Measurements from ENCODE around the gene MUC21.
"Not testable (repeated sequence)": the region's sequence is repeated elsewhere in the genome, so short reads cannot be mapped to it uniquely, and the experiment has no call there.

The MUC21 gene

GRCh38 chr6:30970946-30971345, 12.6 kb upstream of the MUC21 start:
- DNase-seq, result no peak

DNA sequence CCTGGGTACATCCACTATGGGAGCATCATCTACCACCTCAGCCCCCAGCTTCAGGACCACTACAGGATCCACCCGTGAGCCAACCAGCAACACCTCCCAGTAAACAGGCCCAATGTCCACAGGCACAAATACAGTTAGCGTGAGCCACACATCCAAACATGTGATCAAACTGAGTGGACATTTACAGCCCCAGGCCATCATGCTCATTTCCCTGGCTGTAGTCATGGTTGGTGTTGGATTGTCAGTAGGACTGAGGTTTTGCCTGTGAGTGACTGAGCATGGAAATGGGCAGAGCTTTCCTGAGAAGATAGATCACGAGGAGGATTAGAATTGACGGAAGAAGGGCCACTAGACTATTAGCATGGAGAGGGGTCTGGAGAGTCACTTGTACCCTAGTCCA, 10.7 kb upstream of the MUC21 start:
- no peak for DNase-seq

- DNase-seq, result no peak
These were observed 8.8 kb upstream of the MUC21 start for GRCh38 chr6:30974490-30975252.

GRCh38 chr6:30979141-30979540, 4.4 kb upstream of the MUC21 start:
- no peak for DNase-seq

- DNase-seq, result no peak
These were observed 3.8 kb upstream of the MUC21 start for GRCh38 chr6:30979690-30980089.

- peak; percentile 71 for DNase-seq
These were observed 1.4 kb upstream of the MUC21 start for GRCh38 chr6:30981942-30982772.

DNA sequence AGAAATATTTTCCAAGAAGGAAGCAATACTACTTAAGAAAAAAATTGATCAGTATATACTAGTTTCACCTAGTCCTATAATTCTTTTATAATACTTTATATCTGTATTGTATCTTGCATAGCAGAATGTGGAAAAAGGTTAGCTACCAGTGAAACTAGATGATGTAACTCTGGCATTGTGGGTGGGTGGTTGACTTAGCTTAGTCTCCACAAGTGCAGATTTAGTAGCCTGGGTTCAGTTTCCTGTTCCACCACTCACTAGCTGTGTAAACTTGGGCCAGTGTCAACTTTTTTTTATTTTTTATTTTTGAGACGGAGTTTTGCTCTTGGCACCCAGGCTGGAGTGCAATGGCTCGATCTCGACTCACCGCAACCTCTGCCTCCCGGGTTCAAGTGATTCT, 2.0 kb downstream of the MUC21 start:
- no peak for DNase-seq

- DNase-seq, result no peak
These were observed 3.8 kb downstream of the MUC21 start for GRCh38 chr6:30987304-30987703.

DNA sequence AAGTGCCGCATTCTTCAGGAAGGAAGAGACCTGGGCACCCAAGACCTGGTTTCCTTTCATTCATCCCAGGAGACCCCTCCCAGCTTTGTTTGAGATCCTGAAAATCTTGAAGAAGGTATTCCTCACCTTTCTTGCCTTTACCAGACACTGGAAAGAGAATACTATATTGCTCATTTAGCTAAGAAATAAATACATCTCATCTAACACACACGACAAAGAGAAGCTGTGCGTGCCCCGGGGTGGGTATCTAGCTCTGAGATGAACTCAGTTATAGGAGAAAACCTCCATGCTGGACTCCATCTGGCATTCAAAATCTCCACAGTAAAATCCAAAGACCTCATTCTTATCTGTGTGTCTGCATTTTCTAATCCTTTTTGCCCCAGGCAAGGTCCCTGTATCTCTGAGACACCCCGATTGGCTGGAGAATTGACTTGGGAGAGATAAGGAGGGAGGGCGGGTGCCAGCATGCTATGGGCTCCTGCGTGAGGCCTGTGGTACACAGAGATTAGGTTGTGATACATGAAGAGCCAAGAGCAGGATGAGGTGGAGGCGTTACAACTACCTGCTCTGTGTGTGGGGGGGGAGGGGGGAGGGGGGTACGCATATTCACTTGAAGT, 4.8 kb downstream of the MUC21 start:
- no peak for DNase-seq

DNA sequence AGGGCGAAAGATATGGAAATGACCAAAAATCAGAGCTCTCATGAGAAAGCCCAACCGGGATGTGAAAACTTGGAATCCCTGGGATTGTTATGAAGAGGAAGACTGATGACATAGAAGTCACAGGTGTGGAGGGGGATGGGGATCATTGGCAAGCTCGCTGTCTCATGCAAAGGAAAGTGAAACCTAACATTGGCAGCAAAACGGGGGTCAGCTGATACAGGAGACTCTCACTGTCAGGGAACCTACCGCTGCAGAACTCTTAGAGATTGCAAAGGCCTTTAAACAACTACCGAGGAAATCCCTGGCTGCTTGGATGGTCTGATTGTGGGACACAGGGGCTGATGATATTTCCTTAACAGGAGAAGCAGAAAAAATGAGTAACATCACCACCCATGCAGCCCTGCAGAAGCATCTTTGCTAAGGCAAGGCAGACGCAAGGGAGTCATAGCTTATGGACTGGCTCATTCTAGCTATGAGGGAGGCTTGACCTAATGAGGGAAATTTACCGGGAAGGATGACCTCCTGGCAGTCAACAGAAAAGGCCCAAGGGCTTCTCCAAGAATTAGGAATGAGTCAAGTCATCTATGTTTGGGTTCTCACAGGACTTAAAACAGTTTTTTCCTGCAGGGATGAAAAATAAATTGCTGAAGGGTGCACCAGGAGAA, 7.0 kb downstream of the MUC21 start:
- peak; percentile 50 for DNase-seq

DNA sequence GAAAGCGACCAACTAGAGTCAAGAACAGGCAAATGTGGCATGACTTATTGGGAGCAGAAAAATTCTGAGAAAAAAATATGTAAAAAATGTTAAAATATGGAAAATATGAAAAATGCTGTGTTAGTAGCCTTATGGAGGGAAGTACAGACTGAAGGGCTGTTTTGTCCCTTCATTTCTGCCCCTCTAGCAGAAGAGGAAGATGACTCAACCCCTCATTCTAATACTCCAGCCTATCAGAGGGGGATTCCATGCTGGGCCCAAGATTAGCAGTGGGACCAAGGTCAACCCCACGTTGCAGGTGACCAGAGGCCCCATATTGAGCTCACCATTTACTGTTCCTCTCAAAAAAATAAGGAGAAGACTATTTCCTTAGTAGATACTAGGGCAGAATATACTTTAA, 8.4 kb downstream of the MUC21 start:
- DNase-seq, result no peak

DNA sequence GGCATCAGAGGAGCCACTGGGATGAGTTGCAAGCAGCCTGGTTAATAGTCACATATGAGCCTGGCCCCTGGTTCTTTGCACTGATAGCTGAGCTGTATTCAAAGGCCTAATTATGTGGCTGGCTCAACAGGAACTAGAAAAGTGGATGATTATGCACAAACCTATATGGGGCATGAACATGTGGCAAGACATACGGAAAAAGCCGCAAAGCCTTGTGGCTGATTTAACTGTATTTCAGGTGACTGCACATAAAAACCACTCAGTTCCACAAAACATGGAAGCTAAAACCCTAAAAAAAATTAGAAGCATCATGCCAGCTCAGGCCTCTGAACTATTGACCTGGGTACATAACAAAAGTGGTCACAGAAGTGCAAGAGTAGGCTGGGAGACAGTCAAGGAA, 13.8 kb downstream of the MUC21 start:
- no peak for DNase-seq

GRCh38 chr6:30998785-30999184, 15.3 kb downstream of the MUC21 start:
- no peak for DNase-seq

DNA sequence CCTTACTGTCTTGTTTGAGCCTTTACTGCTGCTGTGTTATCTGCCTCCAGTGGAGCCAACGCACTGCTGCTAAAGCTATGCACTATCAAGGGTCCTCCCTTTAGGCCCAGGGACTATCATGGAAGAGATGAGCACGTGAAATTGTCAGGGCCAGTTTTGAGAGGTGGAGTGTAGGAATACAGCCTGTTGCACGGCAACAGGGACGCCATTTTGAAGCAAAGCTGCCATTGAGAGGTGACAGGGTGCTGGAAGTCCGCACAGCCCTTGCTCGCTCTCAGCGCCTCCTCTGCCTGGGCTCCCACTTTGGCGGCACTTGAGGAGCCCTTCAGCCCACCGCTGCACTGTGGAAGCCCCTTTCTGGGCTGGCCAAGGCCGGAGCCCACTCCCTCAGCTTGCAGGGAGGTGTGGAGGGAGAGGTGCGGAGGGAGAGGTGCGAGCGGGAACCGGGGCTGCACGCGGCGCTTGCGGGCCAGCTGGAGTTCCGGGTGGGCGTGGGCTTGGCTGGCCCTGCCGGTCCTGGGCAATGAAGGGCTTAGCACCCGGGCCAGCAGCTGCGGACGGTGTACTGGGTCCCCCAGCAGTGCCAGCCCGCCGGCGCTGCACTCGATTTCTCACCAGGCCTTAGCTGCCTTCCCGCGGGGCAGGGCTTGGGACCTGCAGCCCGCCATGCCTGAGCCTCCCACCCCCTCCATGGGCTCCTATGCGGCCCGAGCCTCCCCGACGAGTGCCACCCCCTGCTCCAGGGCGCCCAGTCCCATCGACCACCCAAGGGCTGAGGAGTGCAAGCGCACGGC, 16.7 kb downstream of the MUC21 start:
- DNase-seq, result not testable (repeated sequence)

DNA sequence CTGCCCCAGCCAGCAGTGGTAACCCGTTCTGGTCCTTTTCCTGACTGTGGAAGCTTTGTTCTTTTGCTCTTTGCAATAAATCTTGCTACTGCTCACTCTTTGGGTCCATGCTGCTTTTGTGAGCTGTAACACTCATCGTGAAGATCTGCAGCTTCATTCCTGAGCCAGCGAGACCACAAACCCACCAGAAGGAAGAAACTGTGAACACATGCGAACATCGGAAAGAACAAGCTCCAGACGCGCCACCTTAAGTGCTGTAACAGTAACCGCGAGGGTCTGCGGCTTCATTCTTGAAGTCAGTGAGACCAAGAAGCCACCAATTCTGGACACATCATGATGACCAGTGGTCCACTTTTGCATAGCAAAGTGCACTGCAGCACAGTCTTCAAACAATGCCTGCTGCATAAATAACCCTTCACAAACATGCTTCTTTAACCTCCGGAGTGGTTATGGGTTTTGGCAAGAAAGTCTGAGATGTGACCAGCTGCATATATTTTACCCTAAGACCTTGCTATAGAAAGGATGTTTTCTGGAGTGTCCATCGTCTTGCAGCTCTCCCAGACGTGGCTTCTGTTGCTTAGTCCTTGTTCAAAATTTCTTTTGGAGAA, 17.9 kb downstream of the MUC21 start:
- DNase-seq, result no peak

DNA sequence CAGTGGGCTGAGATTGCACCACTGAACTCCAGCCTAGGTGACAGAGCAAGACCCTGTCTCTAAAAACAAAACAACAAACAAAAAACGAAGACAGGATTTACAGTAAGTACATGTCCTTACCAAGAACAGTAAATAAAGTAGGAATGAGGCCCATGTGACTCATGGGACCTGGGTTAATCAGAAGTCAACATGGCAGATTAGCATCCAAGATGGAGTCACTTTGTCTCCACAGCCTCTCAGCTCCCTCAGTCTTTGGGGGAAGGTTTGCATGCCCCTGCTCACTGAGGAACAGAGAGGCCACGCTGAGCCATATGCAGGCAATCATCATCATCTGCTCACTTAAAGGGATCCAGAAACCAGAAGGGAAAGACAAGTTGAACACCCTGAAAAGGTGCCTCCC, 19.0 kb downstream of the MUC21 start:
- no peak for DNase-seq

DNA sequence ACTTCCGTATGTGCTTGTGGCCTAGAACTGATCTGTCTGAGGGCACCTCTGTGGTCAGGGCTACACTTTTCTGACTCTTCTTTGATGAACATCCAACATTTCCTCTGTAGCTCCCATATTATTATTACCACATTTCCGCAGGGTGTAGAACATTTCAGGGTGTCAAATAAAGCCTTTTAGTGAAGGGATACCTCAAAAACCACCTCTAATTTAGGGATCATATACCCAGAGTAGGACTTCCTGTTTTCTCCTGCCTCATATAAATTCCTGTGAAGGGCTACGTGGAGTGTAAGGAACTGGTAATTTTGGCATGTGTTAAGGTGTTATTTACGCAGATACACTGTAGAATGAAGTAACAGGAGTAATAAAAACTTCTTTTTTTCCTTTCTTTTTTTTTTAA, 21.3 kb downstream of the MUC21 start:
- DNase-seq, result no peak

DNA sequence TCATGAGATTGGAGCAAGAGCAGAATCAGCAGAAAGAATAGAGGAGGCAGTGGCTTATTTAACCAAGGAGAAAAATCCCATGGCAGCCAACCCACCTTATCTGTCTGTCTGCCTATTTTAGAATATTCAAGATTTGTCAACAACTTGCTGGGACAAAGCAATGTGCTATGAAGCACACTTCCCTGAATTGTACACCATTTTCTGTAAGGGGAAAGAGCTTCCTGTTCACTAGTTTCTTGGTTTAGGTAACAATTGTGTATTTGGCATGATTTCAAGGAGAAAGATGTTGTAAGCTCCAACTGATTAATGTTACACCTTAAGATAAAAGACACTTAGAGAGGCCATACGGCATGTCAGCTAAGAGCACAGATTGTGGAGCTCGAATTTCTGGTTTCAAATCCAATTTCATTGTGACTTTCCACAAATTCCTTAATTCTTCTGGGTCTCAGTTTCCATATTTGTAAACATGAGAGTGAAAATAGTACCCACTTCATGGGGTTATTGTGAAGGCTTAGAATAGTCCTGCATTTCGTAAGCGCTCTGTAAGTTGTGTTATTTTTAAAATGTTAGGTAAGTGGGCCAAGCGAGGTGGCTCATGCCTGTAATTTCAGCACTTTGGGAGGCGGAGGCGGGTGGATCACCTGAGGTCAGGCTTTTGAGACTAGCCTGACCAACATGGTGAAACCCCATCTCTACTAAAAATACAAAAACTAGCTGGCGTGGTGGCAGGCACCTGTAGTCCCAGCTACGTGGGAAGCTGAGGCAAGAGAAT, 21.9 kb downstream of the MUC21 start:
- DNase-seq, result no peak

GRCh38 chr6:31007694-31008093, 24.2 kb downstream of the MUC21 start:
- peak; percentile 95 for DNase-seq

DNA sequence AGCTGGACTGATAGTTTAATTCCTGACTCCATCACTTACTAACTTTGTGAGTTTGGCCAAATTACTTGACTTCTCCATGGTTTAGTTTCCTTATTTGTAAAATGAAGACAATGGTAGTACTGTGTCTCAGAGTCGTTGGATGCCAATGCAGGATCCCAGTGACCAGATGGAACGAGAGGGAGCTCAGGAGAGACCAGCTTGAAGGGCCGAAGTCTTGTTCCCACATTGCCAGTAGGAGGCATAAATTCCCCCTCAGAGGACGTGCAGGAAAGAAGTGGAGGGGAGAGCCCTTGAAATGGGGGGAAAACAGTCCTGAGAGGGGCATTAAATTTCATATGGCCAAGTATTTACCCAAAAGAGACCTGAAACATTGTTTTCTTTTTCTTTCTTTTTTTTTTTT, 24.6 kb downstream of the MUC21 start:
- DNase-seq, result no peak

GRCh38 chr6:31009731-31010130, 26.2 kb downstream of the MUC21 start:
- DNase-seq, result no peak
